Measurements from ENCODE around the gene MAB21L3. TPM values are rescaled to one million over a fixed set of nuclear protein-coding genes. Genes with fewer than 3 reads are reported as not detected.

The MAB21L3 gene
- total RNA-seq, result under 0.01 TPM in 1 of 2 replicates, not detected in the other

DNA sequence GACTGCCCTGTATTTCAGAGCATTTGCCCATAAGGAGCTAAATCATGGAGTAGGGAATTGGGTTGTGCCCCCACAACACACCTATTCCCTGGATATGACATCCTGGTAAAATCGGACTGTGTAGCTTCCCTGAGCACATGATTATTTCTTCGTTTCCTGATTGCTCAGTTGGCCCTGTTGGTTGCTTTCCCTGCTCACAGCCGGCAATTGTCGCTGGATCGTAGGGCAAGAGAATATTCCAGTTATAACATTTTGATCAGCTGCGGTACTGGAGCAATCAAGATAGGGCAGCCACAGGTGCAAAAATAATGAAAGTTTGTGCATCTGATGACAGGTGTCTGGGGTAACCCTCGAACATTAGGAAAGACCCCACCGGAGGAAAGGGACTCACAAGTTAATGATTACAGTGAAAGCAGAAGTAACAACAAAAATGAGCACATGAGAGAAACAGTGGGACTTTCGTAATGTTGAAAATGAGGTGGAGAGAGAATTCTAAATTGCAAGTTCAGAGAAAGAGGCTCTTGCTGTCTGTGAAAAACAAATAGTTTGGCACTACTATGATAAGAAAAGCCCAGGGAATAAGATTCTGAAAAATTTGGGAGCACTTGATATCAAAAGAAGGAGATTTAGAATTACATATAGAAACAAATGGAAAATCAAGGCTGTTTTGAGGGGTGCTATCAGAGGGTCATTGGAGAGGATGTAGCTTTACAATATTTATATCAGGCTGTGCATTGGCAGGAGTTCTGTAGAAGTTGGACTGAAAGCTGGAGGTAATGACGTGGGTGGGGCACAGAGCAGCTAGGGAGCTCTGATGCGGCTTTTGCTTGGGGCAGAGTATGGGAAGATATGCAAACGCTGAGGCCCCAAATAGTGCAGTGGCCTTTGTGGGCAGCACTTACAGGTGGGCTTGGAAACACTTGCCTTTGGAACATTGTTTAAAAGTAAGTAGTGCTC is at the start of gene MAB21L3:
Gene MAB21L3, plus strand, starts transcription at position 833 of the 957 bp plus-strand sequence. CDS start 1,217 bp downstream, outside the sequence.

Other genes with a start within 250 kb of the MAB21L3 start
- gene SLC22A15, start 134.9 kb upstream of the MAB21L3 start, total RNA-seq, result 0.81 and 3.0 TPM in 2 replicates

Measured in mesangial cell (primary cell).